Measurements from ENCODE around the gene LOC128125822.
"Not testable (repeated sequence)": the region's sequence is repeated elsewhere in the genome, so short reads cannot be mapped to it uniquely, and the experiment has no call there.

The LOC128125822 gene

DNA sequence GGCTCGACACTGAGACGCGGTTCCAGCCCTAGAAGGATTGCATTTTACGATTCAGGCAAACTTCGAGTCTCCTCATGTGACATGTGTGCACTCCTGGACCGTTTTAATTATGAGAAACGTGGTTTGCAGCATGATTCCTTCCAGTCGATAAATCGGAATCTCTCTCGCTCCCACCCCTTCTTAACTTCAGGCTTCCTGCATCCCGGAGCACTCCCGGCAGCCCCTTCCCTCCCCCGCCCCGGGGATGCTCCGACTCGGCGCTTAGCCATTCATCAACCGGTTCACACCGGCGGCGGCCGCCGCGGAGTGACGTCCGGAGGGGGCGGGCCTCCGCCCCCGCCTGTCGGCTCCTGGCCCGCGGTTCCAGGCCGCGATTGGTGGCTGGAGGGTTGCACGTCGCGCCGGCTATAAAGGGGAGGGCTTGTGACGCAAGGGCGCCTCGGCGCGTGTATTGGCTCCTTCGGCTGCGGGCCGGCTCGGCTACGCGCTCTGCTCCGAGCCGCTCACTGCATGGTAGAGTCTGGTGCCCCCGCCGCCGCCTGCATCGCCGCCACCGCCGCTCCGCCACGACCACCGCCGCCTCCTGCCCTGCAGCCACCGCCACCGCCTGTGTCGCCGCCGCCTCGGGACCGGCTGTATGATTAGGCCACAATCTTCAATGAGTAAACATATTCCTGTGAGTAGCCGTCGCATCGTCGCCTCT lies at the start of gene LOC128125822, which contains the start of gene PTP4A1:
TSS of gene LOC128125822 (plus strand) at position 437 of the 703 bp plus-strand sequence.
TSS of gene PTP4A1 (plus strand) at position 437 of the 703 bp plus-strand sequence. CDS start 4,401 bp downstream, outside the sequence.
- DNase-seq (ENCODE audit: low read depth), result peak; percentile 95

DNA sequence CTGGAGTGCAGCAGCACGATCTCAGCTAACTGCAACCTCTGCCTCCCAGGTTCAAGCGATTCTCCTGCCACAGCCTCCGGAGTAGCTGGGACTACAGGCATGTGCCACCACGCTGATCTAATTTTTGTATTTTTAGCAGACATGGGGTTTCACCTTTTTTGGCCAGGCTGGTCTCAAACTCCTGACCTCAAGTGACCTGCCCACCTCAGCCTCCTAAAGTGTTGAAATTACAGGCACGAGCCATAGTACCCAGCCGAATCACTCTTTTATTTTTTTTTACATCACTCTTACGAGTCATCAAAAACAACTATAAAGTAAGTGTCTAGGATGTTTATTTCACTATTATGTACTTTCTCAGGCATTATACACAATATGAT lies 49.4 kb upstream of the LOC128125822 start:
- DNase-seq (ENCODE audit: low read depth), result not testable (repeated sequence)

DNA sequence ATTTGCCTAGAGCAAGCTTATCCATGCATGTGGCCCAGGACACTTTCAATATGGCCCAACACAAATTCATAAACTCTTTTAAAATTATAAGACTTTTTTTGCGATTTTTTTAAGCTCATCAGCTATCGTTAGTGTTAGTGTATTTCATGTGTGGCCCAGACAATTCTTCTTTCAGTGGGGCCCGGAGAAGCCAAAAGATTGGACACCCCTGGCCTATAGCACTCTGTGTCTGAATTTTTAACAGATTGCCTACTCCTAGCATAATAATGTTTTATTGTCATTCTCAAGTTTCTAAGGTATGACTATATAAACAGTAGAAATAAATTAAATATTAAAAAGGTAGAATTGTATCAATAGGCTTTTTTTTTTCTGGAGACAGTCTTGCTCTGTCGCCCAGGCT lies 48.6 kb upstream of the LOC128125822 start:
- no peak for DNase-seq (ENCODE audit: low read depth)

DNA sequence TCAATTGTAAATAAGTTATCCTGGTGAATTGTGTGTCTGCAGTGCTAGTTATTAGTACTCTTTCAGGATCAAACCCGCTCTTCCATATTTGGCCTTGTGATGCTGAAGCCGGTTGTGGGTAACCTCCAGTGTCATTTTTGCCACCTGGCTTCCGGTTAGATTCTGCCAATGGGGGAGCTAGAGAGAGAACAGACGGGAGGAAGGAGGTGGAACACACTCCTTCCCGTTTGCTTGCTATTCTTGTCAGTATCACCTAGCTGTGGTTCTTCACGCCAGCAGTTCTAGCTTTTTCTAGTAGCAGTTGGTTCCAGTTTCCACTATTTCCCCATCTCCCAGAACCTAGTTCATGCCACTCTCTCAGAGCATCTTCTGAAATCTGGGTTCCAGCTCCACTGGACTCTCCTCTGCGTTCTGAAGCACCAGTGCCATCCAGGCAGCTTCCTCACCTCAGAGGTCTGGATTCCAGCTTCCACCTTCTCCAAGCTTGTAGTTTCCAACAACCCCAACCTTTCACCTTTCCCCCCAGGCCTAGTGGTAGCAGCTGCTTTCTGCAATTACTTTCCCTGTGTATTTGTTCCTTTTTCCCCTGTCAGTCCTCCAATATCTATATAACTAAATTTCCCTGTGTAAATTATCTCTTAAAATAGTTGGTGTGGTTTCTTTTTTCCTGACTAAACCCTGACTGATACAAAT lies 46.9 kb upstream of the LOC128125822 start:
- DNase-seq (ENCODE audit: low read depth), result no peak

DNA sequence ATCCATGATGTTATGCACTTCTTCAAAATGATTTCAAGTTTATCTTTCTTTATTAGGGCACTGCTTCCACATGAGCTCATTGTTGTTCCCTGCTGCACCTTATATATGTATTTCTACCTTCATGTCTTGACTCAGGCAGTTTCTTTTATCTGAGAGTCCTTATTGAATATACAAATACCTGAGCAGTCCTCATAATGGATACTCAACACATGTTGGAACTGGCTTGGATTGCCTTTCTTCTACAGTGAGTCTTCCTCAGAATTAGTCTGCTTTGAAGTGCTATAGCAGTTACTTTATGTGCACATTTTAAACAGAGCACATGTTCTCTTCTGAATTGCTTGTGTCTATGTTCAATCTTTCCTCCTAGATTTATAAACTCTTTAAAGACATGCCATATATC lies 45.3 kb upstream of the LOC128125822 start:
- no peak for DNase-seq (ENCODE audit: low read depth)

DNA sequence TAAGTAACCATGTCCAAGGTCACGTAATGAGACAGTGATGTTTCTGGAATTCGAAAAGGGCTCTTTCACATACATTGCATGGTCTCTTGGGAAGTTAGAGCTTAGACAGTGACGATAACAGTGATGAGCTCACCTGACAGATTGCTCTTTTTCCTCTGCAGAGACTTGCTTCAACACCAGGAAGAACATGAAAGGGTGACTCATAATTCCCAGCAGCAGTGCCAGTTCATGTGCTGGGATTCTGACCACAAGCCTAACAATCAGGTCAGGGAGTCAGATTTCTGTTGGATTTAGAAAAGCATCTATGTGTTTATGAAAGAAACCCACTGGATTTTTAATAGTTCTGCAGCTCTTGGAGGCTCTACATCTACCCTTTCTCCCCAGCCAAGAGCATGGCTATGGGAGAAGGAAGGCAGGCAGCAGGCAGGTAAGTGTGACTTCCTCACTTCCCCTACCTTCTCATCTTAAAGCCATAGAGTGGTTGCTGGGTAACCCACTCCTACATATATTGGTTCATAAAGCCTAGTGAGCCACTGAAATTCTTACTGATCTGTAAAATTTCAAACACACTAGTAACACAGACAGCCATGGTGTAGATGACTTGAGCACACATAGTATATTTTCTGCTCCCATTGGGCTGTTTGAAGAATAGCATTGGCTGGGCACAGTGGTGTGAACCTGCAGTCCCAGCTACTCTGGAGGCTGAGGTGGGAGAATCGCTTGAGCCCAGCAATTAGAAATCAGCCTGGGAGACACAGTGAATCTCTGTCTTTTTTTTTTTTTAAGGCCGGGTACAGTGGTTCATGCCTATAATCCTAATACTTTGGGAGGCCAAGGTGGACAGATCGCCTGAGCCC lies 44.4 kb upstream of the LOC128125822 start:
- DNase-seq (ENCODE audit: low read depth), result no peak

DNA sequence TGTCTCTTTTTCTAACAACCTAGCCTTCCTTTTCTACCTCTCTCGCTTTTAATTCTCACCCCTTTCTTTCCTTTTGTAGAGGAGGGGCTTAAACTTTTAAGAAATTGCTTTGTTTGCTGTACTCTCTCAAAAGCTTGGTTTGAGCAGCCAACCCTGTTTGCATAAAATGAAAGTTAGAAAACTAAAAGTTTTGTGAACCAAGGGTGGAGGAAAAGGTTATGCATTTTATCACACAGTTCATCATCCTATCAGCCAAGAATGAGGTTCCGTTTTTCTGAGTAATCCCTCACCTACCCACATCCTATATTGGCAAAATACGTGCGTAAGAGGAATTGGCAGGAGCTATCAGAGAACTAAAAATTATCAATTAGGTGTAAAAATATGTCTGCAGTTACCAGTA lies 42.8 kb upstream of the LOC128125822 start:
- DNase-seq (ENCODE audit: low read depth), result no peak

DNA sequence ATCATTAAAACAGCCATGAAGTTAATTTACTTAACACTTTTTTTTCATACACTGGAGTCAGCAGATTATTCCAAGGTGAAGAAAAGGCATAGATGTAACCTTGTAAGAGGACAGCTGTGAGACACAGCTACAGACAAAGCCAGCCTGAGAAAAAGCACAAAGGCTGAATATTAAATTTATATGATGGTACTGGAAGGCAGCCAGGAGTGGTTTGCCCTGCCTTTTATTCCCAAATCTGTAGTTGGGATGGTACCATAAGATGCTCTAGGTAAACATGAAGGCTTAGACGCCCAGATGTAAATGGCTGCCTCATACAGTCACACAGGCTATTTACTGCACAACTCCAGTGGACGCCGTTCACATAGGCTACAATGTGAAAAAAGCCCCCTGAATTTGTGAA lies 42.1 kb upstream of the LOC128125822 start:
- DNase-seq (ENCODE audit: low read depth), result no peak

DNA sequence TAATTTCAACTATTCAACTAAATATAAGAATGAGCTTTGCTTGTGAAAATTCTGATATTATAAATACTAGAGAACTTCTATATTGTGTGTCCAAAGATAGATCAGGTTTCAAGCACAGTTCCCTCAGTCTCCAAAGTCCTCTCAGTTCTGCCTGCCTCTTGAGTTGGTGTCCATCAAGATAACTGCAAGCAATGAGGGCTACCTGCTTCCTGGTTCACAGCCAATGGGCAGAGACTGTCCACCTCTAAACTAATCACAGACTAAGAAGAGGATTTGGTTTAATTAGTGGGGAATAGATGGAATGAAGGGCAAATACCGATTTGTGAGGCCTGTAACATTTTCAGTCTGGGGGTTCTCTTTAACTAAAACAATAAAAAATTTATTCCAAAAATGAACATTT lies 41.3 kb upstream of the LOC128125822 start:
- no peak for DNase-seq (ENCODE audit: low read depth)

DNA sequence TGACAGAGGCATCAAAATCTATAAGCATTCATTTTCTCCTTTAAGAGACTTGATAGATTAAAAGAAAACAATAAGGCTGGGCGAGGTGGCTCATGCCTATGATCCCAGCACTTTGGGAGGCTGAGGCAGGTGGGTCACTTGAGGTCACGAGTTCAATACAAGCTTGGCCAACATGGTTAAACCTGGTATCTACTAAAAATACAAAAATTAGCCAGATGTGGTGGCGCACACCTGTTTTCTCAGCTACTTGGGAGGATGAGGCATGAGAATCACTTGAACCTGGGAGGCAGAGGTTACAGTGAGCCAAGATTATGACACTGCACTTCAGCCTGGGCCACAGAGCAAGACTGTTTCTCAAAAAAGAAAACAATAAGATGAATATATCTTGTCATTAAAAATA lies 39.3 kb upstream of the LOC128125822 start:
- no peak for DNase-seq (ENCODE audit: low read depth)

DNA sequence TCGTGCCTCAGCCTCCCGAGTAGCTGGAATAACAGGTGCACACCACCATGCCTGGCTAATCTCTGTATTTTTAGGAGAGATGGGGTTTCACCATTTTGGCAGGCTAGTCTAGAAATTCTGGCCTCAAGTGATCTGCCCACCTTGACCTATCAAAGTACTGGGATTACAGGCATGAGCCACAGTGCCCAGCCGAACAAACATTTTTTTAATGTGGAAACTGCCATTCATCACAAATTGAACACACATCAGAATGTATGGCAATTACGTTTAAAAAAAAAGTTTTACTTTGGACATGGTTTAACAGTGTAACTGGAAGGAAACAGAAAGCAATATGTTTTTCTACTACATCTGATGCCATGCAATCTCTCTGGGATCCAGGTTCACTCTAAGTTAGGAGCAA lies 38.3 kb upstream of the LOC128125822 start:
- DNase-seq (ENCODE audit: low read depth), result no peak

DNA sequence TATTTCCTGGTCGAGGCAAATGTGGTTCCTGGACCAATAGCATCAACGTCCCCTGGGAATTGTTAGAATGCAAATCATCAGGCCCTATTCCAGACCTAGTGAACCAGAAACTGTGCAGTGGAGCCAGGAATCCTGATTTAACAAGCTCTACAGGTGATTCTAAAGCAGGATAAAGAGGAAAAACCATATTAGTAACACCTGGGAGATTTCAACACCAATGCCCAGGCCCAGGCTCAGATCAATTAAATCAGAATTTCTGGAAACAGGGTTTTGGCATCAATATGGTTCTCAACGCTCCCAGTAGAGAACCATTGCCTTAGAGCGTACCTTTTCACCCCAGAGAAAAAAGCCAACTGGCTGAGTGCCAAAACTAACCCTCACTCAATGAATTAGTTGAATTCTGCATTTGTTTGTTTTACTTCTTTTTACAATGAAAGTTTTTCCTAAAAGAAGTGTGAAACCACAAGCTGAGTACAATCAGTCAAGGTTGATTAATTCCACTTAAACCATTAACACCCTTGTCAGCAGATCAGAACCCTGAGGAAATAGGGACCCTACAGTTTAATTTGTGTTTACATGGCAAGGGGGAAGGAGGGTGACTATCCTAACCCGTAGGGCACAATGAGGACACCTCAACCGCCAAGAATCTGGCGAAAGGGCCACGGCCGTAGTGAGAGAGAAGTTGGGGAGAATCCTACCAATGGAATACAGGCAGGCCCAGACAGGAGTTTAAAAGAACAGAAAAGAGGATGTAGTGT lies 34.9 kb upstream of the LOC128125822 start:
- DNase-seq (ENCODE audit: low read depth), result no peak

DNA sequence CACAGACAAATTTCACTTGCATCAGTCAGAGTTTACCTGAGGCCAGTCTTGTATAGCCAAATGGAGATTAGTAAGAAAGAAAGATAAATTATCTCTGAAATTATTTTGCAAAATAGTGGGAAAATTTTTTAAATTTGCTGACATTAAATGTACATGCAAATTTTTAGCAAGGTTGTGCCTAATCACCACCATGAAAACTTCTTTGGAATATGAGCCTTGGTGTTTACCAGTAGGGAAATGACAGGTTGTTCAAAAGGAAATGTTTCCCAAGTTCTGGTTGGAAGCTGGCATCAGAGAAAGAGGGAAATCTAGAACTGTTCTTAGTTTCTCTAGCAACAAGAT lies 34.4 kb upstream of the LOC128125822 start:
- no peak for DNase-seq (ENCODE audit: low read depth)

DNA sequence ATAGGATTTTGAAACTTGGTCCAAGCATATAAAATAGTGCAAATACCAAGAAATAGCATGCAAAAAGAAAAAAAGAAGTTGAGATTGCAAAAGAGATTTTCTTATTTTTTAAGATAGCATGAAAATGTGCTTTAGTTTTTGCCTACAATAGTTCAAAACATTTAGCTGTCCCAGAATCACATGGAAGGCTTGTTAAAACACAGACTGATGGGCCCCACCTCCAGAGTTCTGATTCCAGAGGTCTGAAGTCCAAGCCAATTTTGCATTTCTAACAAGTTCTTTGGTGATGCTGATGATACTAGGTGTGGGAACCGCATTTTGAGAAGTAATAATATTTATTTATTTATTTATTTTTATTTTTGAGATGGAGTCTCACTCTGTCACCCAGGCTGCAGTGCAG lies 33.7 kb upstream of the LOC128125822 start:
- no peak for DNase-seq (ENCODE audit: low read depth)

DNA sequence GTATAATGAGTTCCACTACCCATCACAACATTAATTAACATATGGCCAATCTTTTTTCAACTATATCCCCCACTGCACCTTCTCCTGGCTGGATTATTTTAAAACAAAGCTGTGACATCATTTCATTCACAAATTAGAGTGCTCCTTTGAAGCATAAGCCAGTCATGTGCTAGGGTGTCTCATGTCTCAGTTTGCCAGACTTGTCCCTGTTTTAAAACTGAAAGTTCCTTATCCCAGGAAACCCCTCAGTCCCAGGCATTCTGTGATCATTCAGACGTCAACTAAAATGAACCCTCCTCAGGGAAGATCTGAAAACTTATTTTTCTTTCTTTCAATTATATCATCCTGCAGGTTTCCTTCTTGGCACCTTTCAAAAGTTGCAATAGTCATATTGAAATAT lies 29.3 kb upstream of the LOC128125822 start:
- no peak for DNase-seq (ENCODE audit: low read depth)

DNA sequence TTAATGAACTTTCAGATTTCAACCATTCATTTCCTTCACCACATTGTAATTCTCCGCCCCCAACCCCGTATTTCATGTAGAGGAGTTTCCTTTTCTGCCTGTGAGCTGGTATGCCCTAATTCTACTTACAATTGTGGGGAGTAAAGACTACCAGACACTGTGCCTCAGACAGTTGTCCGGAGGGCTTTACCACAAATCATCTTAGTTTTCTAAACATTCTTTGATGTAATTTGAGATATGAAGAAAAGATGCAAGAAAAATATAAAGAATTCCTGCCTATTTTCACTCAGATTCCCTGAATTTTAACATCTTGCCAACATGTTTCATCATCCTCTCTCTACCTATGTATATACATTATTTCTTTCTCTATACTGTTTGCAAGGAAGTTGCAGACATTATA lies 28.3 kb upstream of the LOC128125822 start:
- no peak for DNase-seq (ENCODE audit: low read depth)

DNA sequence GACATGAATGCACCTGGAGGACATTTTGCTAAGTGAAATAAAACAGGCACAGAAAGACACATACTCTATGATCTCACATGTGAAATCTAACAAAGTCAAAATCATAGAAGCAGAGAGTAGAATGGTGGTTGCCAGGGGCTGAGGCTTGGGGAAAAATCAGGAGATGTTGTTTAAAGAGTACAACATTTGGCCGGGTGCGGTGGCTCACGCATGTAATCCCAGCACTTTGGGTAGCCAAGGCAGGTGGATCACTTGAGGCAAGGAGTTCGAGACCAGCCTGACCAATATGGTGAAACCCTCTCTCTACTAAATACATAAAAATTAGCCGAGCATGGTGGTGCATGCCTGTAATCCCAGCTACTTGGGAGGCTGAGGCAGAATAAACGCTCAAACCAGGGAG lies 26.0 kb upstream of the LOC128125822 start:
- DNase-seq (ENCODE audit: low read depth), result no peak

DNA sequence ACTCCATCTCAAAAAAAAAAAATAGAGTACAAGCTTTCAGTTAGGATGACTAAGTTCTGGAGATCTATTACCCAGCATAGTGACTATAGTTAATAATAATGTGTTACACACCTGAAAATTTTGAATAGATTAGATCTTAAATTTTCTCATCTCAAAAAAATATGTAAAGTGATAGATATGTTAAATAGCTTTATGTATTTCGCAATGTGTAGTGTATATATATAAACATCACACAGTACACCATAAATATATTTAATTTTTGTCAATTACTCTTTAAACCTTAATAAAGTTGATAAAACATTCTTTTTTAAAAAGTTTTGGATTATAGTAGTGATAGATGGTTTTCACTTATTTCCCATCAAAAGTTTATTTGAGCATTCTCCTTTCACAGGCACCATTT lies 25.6 kb upstream of the LOC128125822 start:
- no peak for DNase-seq (ENCODE audit: low read depth)

DNA sequence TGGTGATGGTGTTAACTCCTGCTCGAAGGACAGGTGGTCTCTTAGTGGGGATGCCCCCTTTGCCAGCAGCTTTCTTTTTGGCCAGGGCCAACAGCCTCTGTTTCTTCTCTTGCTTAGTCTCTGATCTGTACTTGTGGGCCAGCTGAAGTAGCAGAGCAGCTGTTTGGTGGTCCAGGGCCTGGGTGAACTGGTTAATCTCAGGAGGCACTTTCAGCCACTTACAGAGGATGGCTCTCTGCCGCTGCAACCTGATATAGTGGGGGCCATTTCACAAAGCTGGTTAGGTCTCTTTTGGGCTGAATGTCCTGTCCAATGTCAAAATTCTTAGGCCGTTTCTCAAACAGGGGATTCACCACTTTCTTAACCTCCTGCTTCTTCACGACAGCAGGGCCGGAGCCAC lies 23.2 kb upstream of the LOC128125822 start:
- no peak for DNase-seq (ENCODE audit: low read depth)

DNA sequence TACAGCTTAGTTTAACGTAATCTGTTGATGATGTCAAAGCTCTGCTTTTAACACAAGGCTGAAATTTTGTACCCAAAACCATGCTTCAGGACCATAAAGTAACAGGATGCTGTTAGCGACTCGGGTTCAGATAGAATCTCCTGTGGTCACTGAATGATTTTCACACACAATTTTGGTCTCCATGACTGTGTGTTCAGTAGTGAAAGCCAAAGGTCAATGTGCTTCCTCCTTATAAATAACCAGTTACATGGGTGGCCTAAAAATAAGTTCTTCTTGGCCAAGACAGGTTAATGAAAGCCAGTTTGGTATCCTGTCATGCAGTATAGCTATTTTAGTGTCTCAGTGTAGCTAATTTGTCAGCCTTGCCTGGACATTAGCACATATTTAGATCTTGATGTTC lies 19.1 kb upstream of the LOC128125822 start:
- DNase-seq (ENCODE audit: low read depth), result no peak

DNA sequence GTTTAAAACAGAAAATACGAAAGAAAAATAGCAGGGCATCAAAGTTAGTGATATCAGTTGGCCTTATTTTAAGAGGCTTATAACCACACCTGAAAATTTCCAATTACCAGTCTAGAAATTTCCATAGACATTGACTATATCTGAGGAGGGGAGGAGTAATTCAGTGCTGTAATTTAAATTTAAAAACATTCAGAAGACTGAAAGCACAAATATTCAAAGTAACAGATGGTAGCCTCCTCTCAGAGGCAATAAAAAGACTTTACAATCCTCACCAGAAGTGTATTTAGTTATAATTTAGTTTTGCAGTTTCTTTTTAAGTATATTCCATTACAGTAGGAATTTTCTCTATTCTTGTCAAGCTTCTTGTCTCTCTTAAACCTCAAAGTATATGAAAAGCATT lies 18.4 kb upstream of the LOC128125822 start:
- DNase-seq (ENCODE audit: low read depth), result no peak

DNA sequence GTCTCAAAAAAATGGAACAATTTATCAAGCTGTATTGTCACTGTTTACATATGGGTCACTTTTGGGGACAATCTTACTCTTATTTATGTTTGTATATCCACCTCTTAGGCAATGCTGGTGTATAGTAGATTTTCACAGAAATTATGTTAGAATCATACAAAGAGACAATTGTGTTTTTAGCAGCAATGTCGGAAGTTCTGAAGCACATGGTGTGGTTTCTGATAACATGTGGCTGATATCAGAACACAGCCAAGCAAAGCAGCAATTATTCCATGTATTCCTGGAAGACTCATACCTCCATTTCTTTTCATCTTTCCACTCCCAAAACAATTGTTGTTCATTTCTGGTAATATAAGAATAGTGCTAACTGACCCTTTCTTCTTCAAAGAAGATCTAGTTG lies 17.5 kb upstream of the LOC128125822 start:
- no peak for DNase-seq (ENCODE audit: low read depth)

All from activated T-helper 9 cell treated with anti-CD3 and anti-CD28 coated beads, Interleukin-2, amount 50 U/mL, for 16 hours (primary cell).